Kidney (tissue), 14 donors: ENCODE results near the gene PGA3. TPM values are rescaled to one million over a fixed set of nuclear protein-coding genes. Genes with fewer than 3 reads are reported as not detected.

Experiments
- DNase-seq, 5 donors: peaks; one replicate each; pipeline ENCODE4 v3.0.0-alpha.2; 2013 to 2020
- FAIRE-seq: peaks from 2 replicates; lab custom pipeline; 2012; peaks lifted over from hg19 to GRCh38; lab: Jason Lieb, UNC
- H3K27ac ChIP-seq, 2 donors: one replicate each; pipeline ENCODE4 v1.7.0; 2013; ENCODE audit warnings: low read depth in 2 of 2, low read length in 2 of 2, inconsistent platforms in 1 of 2
- H3K27me3 ChIP-seq: one replicate; pipeline ENCODE4 v1.7.1; 2013; ENCODE audit warnings: low read length, inconsistent platforms; ENCODE audit not compliant: control insufficient read depth, insufficient read depth
- H3K36me3 ChIP-seq, 3 donors: one replicate each; pipeline versions ENCODE4 v1.7.0 to v1.7.1; 2013; ENCODE audit warnings: low read length in 3 of 3, control low read depth in 1 of 3, inconsistent platforms in 1 of 3; ENCODE audit not compliant: insufficient read depth in 3 of 3, control insufficient read depth in 2 of 3
- H3K4me1 ChIP-seq, 3 donors: one replicate each; pipeline versions ENCODE4 v1.7.0 to v1.7.1; 2013; ENCODE audit warnings: low read length in 3 of 3, inconsistent platforms in 1 of 3, low read depth in 1 of 3; ENCODE audit not compliant: control insufficient read depth in 2 of 3, insufficient read depth in 2 of 3
- H3K4me3 ChIP-seq, 3 donors: one replicate each; pipeline versions ENCODE4 v1.7.0 to v1.8.1; 2013; ENCODE audit warnings: low read length in 3 of 3, control low read depth in 1 of 3, inconsistent platforms in 1 of 3
- H3K9ac ChIP-seq, 3 donors: one replicate each; pipeline versions ENCODE4 v1.7.0 to v1.7.1; 2013; ENCODE audit warnings: low read length in 3 of 3, control low read depth in 1 of 3, inconsistent platforms in 1 of 3
- H3K9me3 ChIP-seq, 3 donors: one replicate each; pipeline versions ENCODE4 v1.7.0 to v1.7.1; 2013; ENCODE audit warnings: low read length in 3 of 3, control low read depth in 1 of 3, inconsistent platforms in 1 of 3; ENCODE audit not compliant: control insufficient read depth in 2 of 3, insufficient read depth in 1 of 3
- CTCF ChIP-seq: IDR thresholded peaks from 3 replicates; pipeline ENCODE4 v1.5.1; 2012; ENCODE audit warnings: mild to moderate bottlenecking, moderate library complexity, borderline replicate concordance; ENCODE audit not compliant: insufficient read depth; ENCODE audit errors: extremely low read depth
- intact Hi-C: fragments of 100-400 bp; cut with DNase I; formaldehyde crosslinking; loops from one replicate; pipeline ENCODE4 v1.11.1; 2022
- polyA plus RNA-seq: library from polyadenylated mRNA; stranded (reverse); fragments of 350-450 nt; fragmentation: Illumina TruSeq; extraction: RNeasy Lipid Tissue Mini Kit (QIAGEN cat#74804); gene quantifications from one replicate; pipeline ENCODE4 v1.2.3, GENCODE V29; 2014; ENCODE audit warnings: low read depth, low replicate concordance; ENCODE audit not compliant: insufficient read depth
- total RNA-seq: library from RNA; stranded (reverse); fragmentation: NEBNext Ultra II Directional; extraction: Animal tissue kit (Norgen Biotek cat#: 25700); gene quantifications from one replicate; pipeline ENCODE4 v1.2.1, GENCODE V29; 2021
- donor health status: control.
- donor health status: control.
- donor health status: control.
- donor health status: control.
- donor health status: control.
- donor health status: DM: yes; HTN: yes; CAD: no.
- donor health status: Normal renal cell carcinoma (clear cell type).

PGA3 gene
- total and polyA plus RNA-seq, 2 donors from 2014 or later: 0.54 TPM; not detected in 1

- H3K27ac ChIP-seq: no peak overlapping the region
- intact Hi-C loops: loop anchor here (10.0 kb wide), 1 partner anchor 338 kb away; no protein-coding TSS in a partner anchor
- FAIRE-seq (no peak), DNase-seq (no peak)
- H3K27me3 ChIP-seq: no peaks in the 10 kb centered on the region
- H3K9ac ChIP-seq: no peak overlapping the region
- H3K4me1 ChIP-seq: no peaks in the 10 kb centered on the region
- no peaks in the 10 kb centered on the region for H3K9me3 ChIP-seq
- no peaks in the 10 kb centered on the region for H3K36me3 ChIP-seq
- no peak overlapping the region for H3K4me3 ChIP-seq
- TF ChIP-seq CTCF: no peak
Observed at GRCh38 chr11:61172888-61173287, 30.4 kb upstream of the PGA3 start.

- intact Hi-C loops: loop anchor here (10.0 kb wide), 1 partner anchor 339 kb away; no protein-coding TSS in a partner anchor
- H3K4me1 ChIP-seq: no peaks in the 10 kb centered on the region
- H3K4me3 ChIP-seq: no peak overlapping the region
- no peak for TF ChIP-seq CTCF
- H3K36me3 ChIP-seq: no peaks in the 10 kb centered on the region
- DNase-seq (peak in 1 of 5 donors; percentile 13), FAIRE-seq (no peak)
- H3K27ac ChIP-seq: no peak overlapping the region
- no peak overlapping the region for H3K9ac ChIP-seq
- no peaks in the 10 kb centered on the region for H3K9me3 ChIP-seq
- no peaks in the 10 kb centered on the region for H3K27me3 ChIP-seq
Observed at GRCh38 chr11:61173456-61173855, 29.9 kb upstream of the PGA3 start.

GRCh38 chr11:61174273-61174672, 29.0 kb upstream of the PGA3 start:
- Histone ChIP-seq H3K27ac (no peak overlapping the region), H3K36me3 (no peaks in the 10 kb centered on the region), H3K9ac (no peak overlapping the region), H3K9me3 (no peaks in the 10 kb centered on the region), H3K27me3 (no peaks in the 10 kb centered on the region), H3K4me1 (no peaks in the 10 kb centered on the region), H3K4me3 (no peak overlapping the region)
- no peak for TF ChIP-seq CTCF
- FAIRE-seq (no peak), DNase-seq (peak in 1 of 5 donors; percentile 23)
- intact Hi-C loops: loop anchor here (10.0 kb wide), 1 partner anchor 339 kb away; no protein-coding TSS in a partner anchor

GRCh38 chr11:61174949-61175348, 28.4 kb upstream of the PGA3 start:
- no peaks in the 10 kb centered on the region for H3K4me1 ChIP-seq
- no peak overlapping the region for H3K9ac ChIP-seq
- no peaks in the 10 kb centered on the region for H3K36me3 ChIP-seq
- H3K4me3 ChIP-seq: no peak overlapping the region
- no peak for FAIRE-seq
- TF ChIP-seq CTCF: no peak
- no peaks in the 10 kb centered on the region for H3K9me3 ChIP-seq
- no peak overlapping the region for H3K27ac ChIP-seq
- no peaks in the 10 kb centered on the region for H3K27me3 ChIP-seq
- DNase-seq: peak in 1 of 5 donors; percentile 11
- intact Hi-C loops: loop anchor here (10.0 kb wide), 1 partner anchor 340 kb away; no protein-coding TSS in a partner anchor
